ENCODE data around the gene CCDC186.

The CCDC186 gene

GRCh38 chr10:114189700-114190099 lies 15.7 kb upstream of the CCDC186 start:
- Histone ChIP-seq H4K8ac (ENCODE audit: low read depth, low read length) (no peak overlapping the region), H3K27ac (ENCODE audit: low read depth, low read length) (no peak overlapping the region), H3K23ac (ENCODE audit: low read length) (no peak overlapping the region), H3K9ac (ENCODE audit: low read length) (no peak overlapping the region), H2BK120ac (ENCODE audit: insufficient read depth, low read length, poor library complexity) (no peak overlapping the region), H2BK12ac (ENCODE audit: low read length) (no peak overlapping the region), H3K4me2 (ENCODE audit: low read length) (no peak overlapping the region), H4K12ac (ENCODE audit: low read depth, low read length) (no peak overlapping the region), H3K14ac (ENCODE audit: low read length) (no peak overlapping the region), H4K91ac (ENCODE audit: low read depth, low read length) (no peak overlapping the region), H3K4me1 (ENCODE audit: control insufficient read depth in 1 of 2, insufficient read depth in 2 of 2, low read length in 2 of 2) (no peaks in the 10 kb centered on the region), H3K79me1 (ENCODE audit: low read length) (no peaks in the 10 kb centered on the region), H3K18ac (ENCODE audit: low read length) (no peak overlapping the region), H3K36me3 (ENCODE audit: control insufficient read depth in 1 of 2, insufficient read depth in 2 of 2, low read length in 2 of 2) (no peaks in the 10 kb centered on the region), H3K9me3 (ENCODE audit: insufficient read depth, low read depth, low read length) (no peaks in the 10 kb centered on the region), H2AK5ac (ENCODE audit: low read length) (no peak overlapping the region), H3K79me2 (ENCODE audit: control insufficient read depth, insufficient read depth, low read length, poor library complexity) (no peaks in the 10 kb centered on the region), H3K27me3 (ENCODE audit: insufficient read depth, low read length) (no peaks in the 10 kb centered on the region), H3K4ac (ENCODE audit: low read depth, low read length) (no peak overlapping the region), H2AFZ (ENCODE audit: insufficient read depth, low read length, poor library complexity) (no peak overlapping the region), H2BK5ac (ENCODE audit: low read depth, low read length, poor library complexity) (no peak overlapping the region), H3K4me3 (ENCODE audit: low read depth, low read length) (no peak overlapping the region)
- peak in 1 of 2 donors; percentile 82 for DNase-seq
- no CpG with 5 or more reads among the region's 8 CpGs for WGBS (ENCODE audit: extremely low coverage, insufficient coverage, insufficient read length)

- Histone ChIP-seq H3K14ac (ENCODE audit: low read length) (no peak overlapping the region), H2BK120ac (ENCODE audit: insufficient read depth, low read length, poor library complexity) (no peak overlapping the region), H3K18ac (ENCODE audit: low read length) (no peak overlapping the region), H2BK5ac (ENCODE audit: low read depth, low read length, poor library complexity) (no peak overlapping the region), H3K27me3 (ENCODE audit: insufficient read depth, low read length) (no peaks in the 10 kb centered on the region), H2BK12ac (ENCODE audit: low read length) (no peak overlapping the region), H4K8ac (ENCODE audit: low read depth, low read length) (no peak overlapping the region), H3K9me3 (ENCODE audit: insufficient read depth, low read depth, low read length) (no peaks in the 10 kb centered on the region), H2AFZ (ENCODE audit: insufficient read depth, low read length, poor library complexity) (no peak overlapping the region), H3K79me2 (ENCODE audit: control insufficient read depth, insufficient read depth, low read length, poor library complexity) (no peaks in the 10 kb centered on the region), H3K79me1 (ENCODE audit: low read length) (no peaks in the 10 kb centered on the region), H2AK5ac (ENCODE audit: low read length) (no peak overlapping the region), H3K27ac (ENCODE audit: low read depth, low read length) (no peak overlapping the region), H3K4ac (ENCODE audit: low read depth, low read length) (no peak overlapping the region), H3K9ac (ENCODE audit: low read length) (no peak overlapping the region), H3K4me2 (ENCODE audit: low read length) (no peak overlapping the region), H3K23ac (ENCODE audit: low read length) (no peak overlapping the region), H4K91ac (ENCODE audit: low read depth, low read length) (no peak overlapping the region), H3K36me3 (ENCODE audit: control insufficient read depth in 1 of 2, insufficient read depth in 2 of 2, low read length in 2 of 2) (no peaks in the 10 kb centered on the region), H3K4me3 (ENCODE audit: low read depth, low read length) (no peak overlapping the region), H3K4me1 (ENCODE audit: control insufficient read depth in 1 of 2, insufficient read depth in 2 of 2, low read length in 2 of 2) (peaks cover 0 to 4% of the 10 kb centered on the region in 2 experiments), H4K12ac (ENCODE audit: low read depth, low read length) (no peak overlapping the region)
- no CpG with 5 or more reads among the region's 3 CpGs for WGBS (ENCODE audit: extremely low coverage, insufficient coverage, insufficient read length)
- no peak for DNase-seq
Observed at GRCh38 chr10:114188900-114189299, 14.9 kb upstream of the CCDC186 start.

- H3K27me3 ChIP-seq (ENCODE audit: insufficient read depth, low read length), result no peaks in the 10 kb centered on the region
- H3K36me3 ChIP-seq (ENCODE audit: control insufficient read depth in 1 of 2, insufficient read depth in 2 of 2, low read length in 2 of 2), result no peaks in the 10 kb centered on the region
- H3K4me3 ChIP-seq (ENCODE audit: low read depth, low read length), result no peak overlapping the region
- no peak for DNase-seq
- WGBS (ENCODE audit: extremely low coverage, insufficient coverage, insufficient read length), result no CpG with 5 or more reads among the region's 3 CpGs
- no peaks in the 10 kb centered on the region for H3K9me3 ChIP-seq (ENCODE audit: insufficient read depth, low read depth, low read length)
- H3K79me2 ChIP-seq (ENCODE audit: control insufficient read depth, insufficient read depth, low read length, poor library complexity), result no peaks in the 10 kb centered on the region
- H3K27ac ChIP-seq (ENCODE audit: low read depth, low read length), result no peak overlapping the region
- H4K91ac ChIP-seq (ENCODE audit: low read depth, low read length), result no peak overlapping the region
- no peak overlapping the region for H3K9ac ChIP-seq (ENCODE audit: low read length)
- H4K8ac ChIP-seq (ENCODE audit: low read depth, low read length), result no peak overlapping the region
- peaks cover 0 to 4% of the 10 kb centered on the region in 2 experiments for H3K4me1 ChIP-seq (ENCODE audit: control insufficient read depth in 1 of 2, insufficient read depth in 2 of 2, low read length in 2 of 2)
- H3K4me2 ChIP-seq (ENCODE audit: low read length), result no peak overlapping the region
- H3K14ac ChIP-seq (ENCODE audit: low read length), result no peak overlapping the region
- H2AK5ac ChIP-seq (ENCODE audit: low read length), result no peak overlapping the region
- H2BK5ac ChIP-seq (ENCODE audit: low read depth, low read length, poor library complexity), result no peak overlapping the region
- H2AFZ ChIP-seq (ENCODE audit: insufficient read depth, low read length, poor library complexity), result no peak overlapping the region
- no peak overlapping the region for H3K23ac ChIP-seq (ENCODE audit: low read length)
- no peaks in the 10 kb centered on the region for H3K79me1 ChIP-seq (ENCODE audit: low read length)
- H3K4ac ChIP-seq (ENCODE audit: low read depth, low read length), result no peak overlapping the region
- H3K18ac ChIP-seq (ENCODE audit: low read length), result no peak overlapping the region
- no peak overlapping the region for H2BK12ac ChIP-seq (ENCODE audit: low read length)
- no peak overlapping the region for H2BK120ac ChIP-seq (ENCODE audit: insufficient read depth, low read length, poor library complexity)
- no peak overlapping the region for H4K12ac ChIP-seq (ENCODE audit: low read depth, low read length)
Observed at GRCh38 chr10:114188001-114188400, 14.0 kb upstream of the CCDC186 start.

DNA sequence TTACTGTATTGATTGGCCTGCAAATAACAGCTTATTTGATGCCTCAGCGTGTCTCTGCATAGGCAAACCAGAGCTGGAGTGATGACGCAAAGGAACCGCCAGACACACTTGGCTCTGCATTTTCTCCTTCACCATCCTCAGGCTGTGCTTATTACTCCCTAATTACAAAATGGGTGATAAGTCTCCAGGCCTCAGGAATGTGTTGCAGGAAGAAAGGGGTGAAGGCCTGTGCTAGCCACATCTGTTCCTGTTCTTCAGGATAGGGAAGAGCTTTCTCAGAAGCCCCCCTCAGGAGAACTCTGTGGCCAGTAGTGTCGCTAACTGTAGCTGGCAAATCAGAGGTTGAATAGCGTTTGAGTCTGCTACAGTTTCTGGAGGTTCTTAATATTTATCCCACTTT lies 10.3 kb upstream of the CCDC186 start:
- Histone ChIP-seq H2BK120ac (ENCODE audit: insufficient read depth, low read length, poor library complexity) (no peak overlapping the region), H3K4ac (ENCODE audit: low read depth, low read length) (no peak overlapping the region), H3K14ac (ENCODE audit: low read length) (no peak overlapping the region), H3K79me2 (ENCODE audit: control insufficient read depth, insufficient read depth, low read length, poor library complexity) (no peaks in the 10 kb centered on the region), H2AFZ (ENCODE audit: insufficient read depth, low read length, poor library complexity) (no peak overlapping the region), H3K27me3 (ENCODE audit: insufficient read depth, low read length) (no peaks in the 10 kb centered on the region), H4K12ac (ENCODE audit: low read depth, low read length) (no peak overlapping the region), H3K27ac (ENCODE audit: low read depth, low read length) (no peak overlapping the region), H4K91ac (ENCODE audit: low read depth, low read length) (no peak overlapping the region), H3K4me1 (ENCODE audit: control insufficient read depth in 1 of 2, insufficient read depth in 2 of 2, low read length in 2 of 2) (peaks cover 0 to 4% of the 10 kb centered on the region in 2 experiments), H3K4me3 (ENCODE audit: low read depth, low read length) (no peak overlapping the region), H3K18ac (ENCODE audit: low read length) (no peak overlapping the region), H3K79me1 (ENCODE audit: low read length) (no peaks in the 10 kb centered on the region), H3K9ac (ENCODE audit: low read length) (no peak overlapping the region), H2BK5ac (ENCODE audit: low read depth, low read length, poor library complexity) (no peak overlapping the region), H2AK5ac (ENCODE audit: low read length) (no peak overlapping the region), H3K23ac (ENCODE audit: low read length) (no peak overlapping the region), H3K4me2 (ENCODE audit: low read length) (no peak overlapping the region), H2BK12ac (ENCODE audit: low read length) (no peak overlapping the region), H3K36me3 (ENCODE audit: control insufficient read depth in 1 of 2, insufficient read depth in 2 of 2, low read length in 2 of 2) (no peaks in the 10 kb centered on the region), H4K8ac (ENCODE audit: low read depth, low read length) (no peak overlapping the region), H3K9me3 (ENCODE audit: insufficient read depth, low read depth, low read length) (no peaks in the 10 kb centered on the region)
- WGBS (ENCODE audit: extremely low coverage, insufficient coverage, insufficient read length), result no CpG with 5 or more reads among the region's 5 CpGs
- no peak for DNase-seq
